ENCODE data around the gene MORC2.

MORC2 gene

DNA sequence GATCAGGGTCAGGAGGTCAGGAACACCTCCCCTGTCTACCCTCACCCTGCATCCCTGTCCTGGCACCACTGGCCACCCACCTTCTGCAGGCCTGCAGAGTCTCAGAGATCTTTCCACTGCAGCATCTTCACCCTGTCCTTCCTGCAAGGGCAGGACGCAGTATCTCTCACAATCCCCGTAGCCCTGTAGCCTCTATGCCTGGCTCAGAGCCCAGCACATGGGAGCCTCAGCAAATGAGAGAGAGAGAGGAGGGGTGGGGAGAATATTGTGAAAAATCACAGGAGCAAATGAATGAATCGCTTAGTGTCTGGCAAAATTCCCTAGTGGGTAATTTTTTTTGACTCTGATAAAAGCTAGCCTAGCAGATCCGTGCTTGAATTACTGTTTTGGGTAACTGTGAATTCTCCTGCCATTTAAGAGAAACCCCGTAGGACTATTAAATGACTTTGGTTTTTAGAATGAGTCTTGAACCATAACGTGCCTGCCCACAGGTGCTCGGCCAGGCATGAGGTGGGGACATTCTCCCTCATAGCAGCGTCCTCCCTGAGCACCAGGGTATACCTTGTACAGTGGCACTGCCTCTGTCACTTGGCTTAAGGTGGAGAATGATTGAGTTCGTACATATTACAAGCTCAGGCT is 91.5 kb downstream of the MORC2 start:
- H3K4me1 ChIP-seq (ENCODE audit: control insufficient read depth, insufficient read depth, low read length): peaks cover 13% of the 10 kb centered on the region
- ChIA-PET CTCF (no interaction called here), POLR2A (no interaction called here)
- no peaks in the 10 kb centered on the region for H3K9me3 ChIP-seq (ENCODE audit: control insufficient read depth, insufficient read depth, low read depth, low read length)
- H3K4me3 ChIP-seq (ENCODE audit: low read depth, low read length): no peak overlapping the region
- TF ChIP-seq ZNF19 (tag by site-specific recombination; IDR thresholded peaks at IDR 0.05; ENCODE audit: low read depth) (no peak), ZXDB (tag by site-specific recombination; IDR thresholded peaks at IDR 0.05) (peak; percentile 57; the same call in 1 of the 2 replicates), ZBTB20 (tag by site-specific recombination; IDR thresholded peaks at IDR 0.05) (peak; percentile 43; the same call in 1 of the 2 replicates), ZNF16 (tag by site-specific recombination; IDR thresholded peaks at IDR 0.05; ENCODE audit: low read depth) (peak; percentile 75), ZBTB17 (tag by site-specific recombination; IDR thresholded peaks at IDR 0.05) (0 out of 2 replicates have a peak, but pooled peaks have one; percentile 20)
- TF ChIP-seq, protein P1, sequence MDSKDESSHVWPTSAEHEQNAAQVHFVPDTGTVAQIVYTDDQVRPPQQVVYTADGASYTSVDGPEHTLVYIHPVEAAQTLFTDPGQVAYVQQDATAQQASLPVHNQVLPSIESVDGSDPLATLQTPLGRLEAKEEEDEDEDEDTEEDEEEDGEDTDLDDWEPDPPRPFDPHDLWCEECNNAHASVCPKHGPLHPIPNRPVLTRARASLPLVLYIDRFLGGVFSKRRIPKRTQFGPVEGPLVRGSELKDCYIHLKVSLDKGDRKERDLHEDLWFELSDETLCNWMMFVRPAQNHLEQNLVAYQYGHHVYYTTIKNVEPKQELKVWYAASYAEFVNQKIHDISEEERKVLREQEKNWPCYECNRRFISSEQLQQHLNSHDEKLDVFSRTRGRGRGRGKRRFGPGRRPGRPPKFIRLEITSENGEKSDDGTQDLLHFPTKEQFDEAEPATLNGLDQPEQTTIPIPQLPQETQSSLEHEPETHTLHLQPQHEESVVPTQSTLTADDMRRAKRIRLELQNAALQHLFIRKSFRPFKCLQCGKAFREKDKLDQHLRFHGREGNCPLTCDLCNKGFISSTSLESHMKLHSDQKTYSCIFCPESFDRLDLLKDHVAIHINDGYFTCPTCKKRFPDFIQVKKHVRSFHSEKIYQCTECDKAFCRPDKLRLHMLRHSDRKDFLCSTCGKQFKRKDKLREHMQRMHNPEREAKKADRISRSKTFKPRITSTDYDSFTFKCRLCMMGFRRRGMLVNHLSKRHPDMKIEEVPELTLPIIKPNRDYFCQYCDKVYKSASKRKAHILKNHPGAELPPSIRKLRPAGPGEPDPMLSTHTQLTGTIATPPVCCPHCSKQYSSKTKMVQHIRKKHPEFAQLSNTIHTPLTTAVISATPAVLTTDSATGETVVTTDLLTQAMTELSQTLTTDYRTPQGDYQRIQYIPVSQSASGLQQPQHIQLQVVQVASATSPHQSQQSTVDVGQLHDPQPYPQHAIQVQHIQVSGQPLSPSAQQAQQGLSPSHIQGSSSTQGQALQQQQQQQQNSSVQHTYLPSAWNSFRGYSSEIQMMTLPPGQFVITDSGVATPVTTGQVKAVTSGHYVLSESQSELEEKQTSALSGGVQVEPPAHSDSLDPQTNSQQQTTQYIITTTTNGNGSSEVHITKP (tag by site-specific recombination; IDR thresholded peaks at IDR 0.05): peak; percentile 74
- TF ChIP-seq, protein P2, sequence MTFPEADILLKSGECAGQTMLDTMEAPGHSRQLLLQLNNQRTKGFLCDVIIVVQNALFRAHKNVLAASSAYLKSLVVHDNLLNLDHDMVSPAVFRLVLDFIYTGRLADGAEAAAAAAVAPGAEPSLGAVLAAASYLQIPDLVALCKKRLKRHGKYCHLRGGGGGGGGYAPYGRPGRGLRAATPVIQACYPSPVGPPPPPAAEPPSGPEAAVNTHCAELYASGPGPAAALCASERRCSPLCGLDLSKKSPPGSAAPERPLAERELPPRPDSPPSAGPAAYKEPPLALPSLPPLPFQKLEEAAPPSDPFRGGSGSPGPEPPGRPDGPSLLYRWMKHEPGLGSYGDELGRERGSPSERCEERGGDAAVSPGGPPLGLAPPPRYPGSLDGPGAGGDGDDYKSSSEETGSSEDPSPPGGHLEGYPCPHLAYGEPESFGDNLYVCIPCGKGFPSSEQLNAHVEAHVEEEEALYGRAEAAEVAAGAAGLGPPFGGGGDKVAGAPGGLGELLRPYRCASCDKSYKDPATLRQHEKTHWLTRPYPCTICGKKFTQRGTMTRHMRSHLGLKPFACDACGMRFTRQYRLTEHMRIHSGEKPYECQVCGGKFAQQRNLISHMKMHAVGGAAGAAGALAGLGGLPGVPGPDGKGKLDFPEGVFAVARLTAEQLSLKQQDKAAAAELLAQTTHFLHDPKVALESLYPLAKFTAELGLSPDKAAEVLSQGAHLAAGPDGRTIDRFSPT (tag by site-specific recombination; IDR thresholded peaks at IDR 0.05): no peak
- H3K36me3 ChIP-seq (ENCODE audit: control insufficient read depth in 2 of 2, insufficient read depth in 1 of 2, low read length in 2 of 2): no peaks in the 10 kb centered on the region
- H3K27ac ChIP-seq (ENCODE audit: extremely low read depth, low read depth, low read length): no peak overlapping the region

- Histone ChIP-seq H3K36me3 (ENCODE audit: control insufficient read depth in 2 of 2, insufficient read depth in 1 of 2, low read length in 2 of 2) (no peaks in the 10 kb centered on the region), H3K4me1 (ENCODE audit: control insufficient read depth, insufficient read depth, low read length) (peaks cover 13% of the 10 kb centered on the region), H3K27ac (ENCODE audit: extremely low read depth, low read depth, low read length) (no peak overlapping the region), H3K4me3 (ENCODE audit: low read depth, low read length) (no peak overlapping the region), H3K9me3 (ENCODE audit: control insufficient read depth, insufficient read depth, low read depth, low read length) (no peaks in the 10 kb centered on the region)
- TF ChIP-seq ZFHX2 (tag by site-specific recombination; conservative IDR thresholded peaks at IDR 0.05) (peak; percentile 52), ZNF311 (tag by site-specific recombination; IDR thresholded peaks at IDR 0.05; ENCODE audit: borderline replicate concordance) (no peak), EGR2 (tag by site-specific recombination; IDR thresholded peaks at IDR 0.05; ENCODE audit: low read depth) (0 out of 2 replicates have a peak, but pooled peaks have one; percentile 11), MEIS1 (CRISPR knock-in tag; IDR thresholded peaks at IDR 0.05; ENCODE audit: borderline replicate concordance) (no peak)
- TF ChIP-seq, protein P3, sequence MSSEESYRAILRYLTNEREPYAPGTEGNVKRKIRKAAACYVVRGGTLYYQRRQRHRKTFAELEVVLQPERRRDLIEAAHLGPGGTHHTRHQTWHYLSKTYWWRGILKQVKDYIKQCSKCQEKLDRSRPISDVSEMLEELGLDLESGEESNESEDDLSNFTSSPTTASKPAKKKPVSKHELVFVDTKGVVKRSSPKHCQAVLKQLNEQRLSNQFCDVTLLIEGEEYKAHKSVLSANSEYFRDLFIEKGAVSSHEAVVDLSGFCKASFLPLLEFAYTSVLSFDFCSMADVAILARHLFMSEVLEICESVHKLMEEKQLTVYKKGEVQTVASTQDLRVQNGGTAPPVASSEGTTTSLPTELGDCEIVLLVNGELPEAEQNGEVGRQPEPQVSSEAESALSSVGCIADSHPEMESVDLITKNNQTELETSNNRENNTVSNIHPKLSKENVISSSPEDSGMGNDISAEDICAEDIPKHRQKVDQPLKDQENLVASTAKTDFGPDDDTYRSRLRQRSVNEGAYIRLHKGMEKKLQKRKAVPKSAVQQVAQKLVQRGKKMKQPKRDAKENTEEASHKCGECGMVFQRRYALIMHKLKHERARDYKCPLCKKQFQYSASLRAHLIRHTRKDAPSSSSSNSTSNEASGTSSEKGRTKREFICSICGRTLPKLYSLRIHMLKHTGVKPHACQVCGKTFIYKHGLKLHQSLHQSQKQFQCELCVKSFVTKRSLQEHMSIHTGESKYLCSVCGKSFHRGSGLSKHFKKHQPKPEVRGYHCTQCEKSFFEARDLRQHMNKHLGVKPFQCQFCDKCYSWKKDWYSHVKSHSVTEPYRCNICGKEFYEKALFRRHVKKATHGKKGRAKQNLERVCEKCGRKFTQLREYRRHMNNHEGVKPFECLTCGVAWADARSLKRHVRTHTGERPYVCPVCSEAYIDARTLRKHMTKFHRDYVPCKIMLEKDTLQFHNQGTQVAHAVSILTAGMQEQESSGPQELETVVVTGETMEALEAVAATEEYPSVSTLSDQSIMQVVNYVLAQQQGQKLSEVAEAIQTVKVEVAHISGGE (tag by site-specific recombination; conservative IDR thresholded peaks at IDR 0.05; ENCODE audit: low read depth): no peak
- ChIA-PET CTCF (interaction anchor here (1.8 kb wide), 1 partner anchor 14 kb away, joined by 5 read pairs; no protein-coding TSS in a partner anchor), POLR2A (no interaction called here)
Observed at GRCh38 chr22:30876221-30876751, 92.3 kb downstream of the MORC2 start.
